Measurements from ENCODE around the gene PCSK6.
"Not testable (repeated sequence)": the region's sequence is repeated elsewhere in the genome, so short reads cannot be mapped to it uniquely, and the experiment has no call there.

The PCSK6 gene

GRCh38 chr15:101428758-101429157 lies 60.7 kb downstream of the PCSK6 start:
- no peak for DNase-seq

- DNase-seq = no peak
Measured at GRCh38 chr15:101427606-101428487, 61.7 kb downstream of the PCSK6 start.

GRCh38 chr15:101426761-101427333 lies 62.7 kb downstream of the PCSK6 start:
- no peak for DNase-seq

GRCh38 chr15:101425787-101426365 lies 63.6 kb downstream of the PCSK6 start:
- no peak for DNase-seq

GRCh38 chr15:101424984-101425383 lies 64.5 kb downstream of the PCSK6 start:
- DNase-seq = no peak

- DNase-seq = no peak
Measured at GRCh38 chr15:101420232-101420631, 69.3 kb downstream of the PCSK6 start.

GRCh38 chr15:101416475-101416874 lies 73.0 kb downstream of the PCSK6 start:
- not testable (repeated sequence) for DNase-seq

- no peak for DNase-seq
Measured at GRCh38 chr15:101413239-101413638, 76.3 kb downstream of the PCSK6 start.

GRCh38 chr15:101411581-101411980 lies 77.9 kb downstream of the PCSK6 start:
- DNase-seq = no peak

GRCh38 chr15:101411085-101411484 lies 78.4 kb downstream of the PCSK6 start:
- DNase-seq = no peak

GRCh38 chr15:101410612-101411011 lies 78.9 kb downstream of the PCSK6 start:
- no peak for DNase-seq

GRCh38 chr15:101409621-101410020 lies 79.9 kb downstream of the PCSK6 start:
- no peak for DNase-seq

- no peak for DNase-seq
Measured at GRCh38 chr15:101407966-101408775, 81.3 kb downstream of the PCSK6 start.

GRCh38 chr15:101407439-101407838 lies 82.1 kb downstream of the PCSK6 start:
- no peak for DNase-seq

- DNase-seq = no peak
Measured at GRCh38 chr15:101406526-101407195, 82.8 kb downstream of the PCSK6 start.

GRCh38 chr15:101406036-101406435 lies 83.5 kb downstream of the PCSK6 start:
- no peak for DNase-seq

- DNase-seq = no peak
Measured at GRCh38 chr15:101404245-101404644, 85.3 kb downstream of the PCSK6 start.

- DNase-seq = not testable (repeated sequence)
Measured at GRCh38 chr15:101402883-101403282, 86.6 kb downstream of the PCSK6 start.

GRCh38 chr15:101401286-101401685 lies 88.2 kb downstream of the PCSK6 start:
- no peak for DNase-seq

GRCh38 chr15:101399431-101399830 lies 90.1 kb downstream of the PCSK6 start:
- DNase-seq = no peak

- no peak for DNase-seq
Measured at GRCh38 chr15:101398247-101398646, 91.3 kb downstream of the PCSK6 start.

GRCh38 chr15:101397521-101398003 lies 91.9 kb downstream of the PCSK6 start:
- no peak for DNase-seq

Data from NCI-H510A (cell line).